Measurements from ENCODE around the gene DRGX.

- TF ChIP-seq, protein P1, sequence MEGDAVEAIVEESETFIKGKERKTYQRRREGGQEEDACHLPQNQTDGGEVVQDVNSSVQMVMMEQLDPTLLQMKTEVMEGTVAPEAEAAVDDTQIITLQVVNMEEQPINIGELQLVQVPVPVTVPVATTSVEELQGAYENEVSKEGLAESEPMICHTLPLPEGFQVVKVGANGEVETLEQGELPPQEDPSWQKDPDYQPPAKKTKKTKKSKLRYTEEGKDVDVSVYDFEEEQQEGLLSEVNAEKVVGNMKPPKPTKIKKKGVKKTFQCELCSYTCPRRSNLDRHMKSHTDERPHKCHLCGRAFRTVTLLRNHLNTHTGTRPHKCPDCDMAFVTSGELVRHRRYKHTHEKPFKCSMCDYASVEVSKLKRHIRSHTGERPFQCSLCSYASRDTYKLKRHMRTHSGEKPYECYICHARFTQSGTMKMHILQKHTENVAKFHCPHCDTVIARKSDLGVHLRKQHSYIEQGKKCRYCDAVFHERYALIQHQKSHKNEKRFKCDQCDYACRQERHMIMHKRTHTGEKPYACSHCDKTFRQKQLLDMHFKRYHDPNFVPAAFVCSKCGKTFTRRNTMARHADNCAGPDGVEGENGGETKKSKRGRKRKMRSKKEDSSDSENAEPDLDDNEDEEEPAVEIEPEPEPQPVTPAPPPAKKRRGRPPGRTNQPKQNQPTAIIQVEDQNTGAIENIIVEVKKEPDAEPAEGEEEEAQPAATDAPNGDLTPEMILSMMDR (IDR thresholded peaks at IDR 0.05): no peak
- no peak for TF ChIP-seq ZFX (IDR thresholded peaks at IDR 0.05; ENCODE audit: borderline replicate concordance)
These were observed 39.7 kb downstream of the DRGX start for GRCh38 chr10:49356181-49356580.
